Measurements from ENCODE around the gene SIGLEC11. TPM values are rescaled to one million over a fixed set of nuclear protein-coding genes. Genes with fewer than 3 reads are reported as not detected.
"Not testable (repeated sequence)": the region's sequence is repeated elsewhere in the genome, so short reads cannot be mapped to it uniquely, and the experiment has no call there.

Gene SIGLEC11
- total RNA-seq, result 1 to 10 TPM in 1 of 4 donors, under 1 TPM in 1, not detected in 2; 0.94 to 1.7 TPM

DNA sequence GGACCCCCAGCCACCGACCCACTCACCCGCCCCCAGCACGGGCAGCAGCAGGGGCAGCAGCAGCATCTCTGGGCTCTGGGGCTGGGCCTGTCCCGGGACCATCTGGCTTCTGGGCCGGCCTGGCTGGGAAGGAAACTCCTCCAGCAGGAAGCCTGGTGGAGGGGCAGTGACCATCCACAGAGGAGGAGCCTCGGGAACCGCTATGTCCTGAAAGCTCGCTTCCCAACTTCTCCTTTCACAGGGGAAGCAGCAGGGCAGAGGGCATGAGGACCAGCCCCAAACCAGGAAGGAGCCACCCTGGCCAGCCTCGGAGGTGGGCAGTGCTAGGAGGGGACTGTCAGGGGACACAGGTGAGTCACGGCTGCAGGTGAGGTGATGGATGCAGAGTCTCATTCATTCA, at the start of gene SIGLEC11:
SIGLEC11 (minus strand) TSS at position 193 of the 400 bp plus-strand sequence; CDS start at position 102, 91 bp downstream.
- DNase-seq, H3K4me3 ChIP-seq: not testable (repeated sequence)

GRCh38 chr19:50008532-50008931, 47.6 kb upstream of the SIGLEC11 start:
- peaks cover 0 to 10% (median 0%) of the 10 kb centered on the region in 4 donors for H3K4me1 ChIP-seq
- no peaks in the 10 kb centered on the region for H3K27me3 ChIP-seq
- peaks cover 0 to 91% (median 0%) of the 10 kb centered on the region in 3 donors for H3K36me3 ChIP-seq
- H3K9me3 ChIP-seq, result no peaks in the 10 kb centered on the region
- no peak overlapping the region for H3K27ac ChIP-seq
- no peak for TF ChIP-seq POLR2A (IDR thresholded peaks at IDR 0.05)
- no peak for TF ChIP-seq CTCF (IDR thresholded peaks at IDR 0.05)
- DNase-seq, result no peak
- H3K4me3 ChIP-seq, result no peak overlapping the region

More for the DNA sequence above, at the start of gene SIGLEC11:
- H3K4me1 ChIP-seq, H3K36me3 ChIP-seq, H3K9me3 ChIP-seq, H3K27ac ChIP-seq, H3K27me3 ChIP-seq: not testable (repeated sequence)

DNA sequence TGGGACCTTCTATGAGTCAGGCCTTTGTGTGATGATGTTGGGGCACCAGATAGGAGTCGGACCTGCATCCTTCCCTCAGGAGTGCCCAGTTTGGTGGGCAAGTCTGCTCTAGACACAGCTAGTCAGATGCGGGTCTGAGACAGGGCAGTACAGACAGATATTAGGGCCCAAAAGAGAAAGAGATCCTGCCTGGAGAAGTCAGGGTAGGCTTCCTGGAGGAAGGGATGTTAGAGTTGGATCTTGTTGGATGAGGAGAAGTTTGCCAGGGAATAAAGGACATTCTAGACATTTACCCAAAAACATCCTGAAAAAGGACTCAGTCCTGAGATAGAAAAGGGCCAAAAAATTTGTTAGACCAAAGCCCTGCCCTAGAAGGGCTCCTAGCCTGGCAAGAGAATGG, 47.0 kb upstream of the SIGLEC11 start:
- TF ChIP-seq POLR2A (IDR thresholded peaks at IDR 0.05) (no peak), CTCF (IDR thresholded peaks at IDR 0.05) (no peak)
- H3K4me1 ChIP-seq, result peaks cover 0 to 11% (median 0%) of the 10 kb centered on the region in 4 donors
- no peak for DNase-seq
- H3K27me3 ChIP-seq, result no peaks in the 10 kb centered on the region
- no peak overlapping the region for H3K4me3 ChIP-seq
- H3K9me3 ChIP-seq, result no peaks in the 10 kb centered on the region
- H3K36me3 ChIP-seq, result peaks cover 0 to 90% (median 0%) of the 10 kb centered on the region in 3 donors
- no peak overlapping the region for H3K27ac ChIP-seq

DNA sequence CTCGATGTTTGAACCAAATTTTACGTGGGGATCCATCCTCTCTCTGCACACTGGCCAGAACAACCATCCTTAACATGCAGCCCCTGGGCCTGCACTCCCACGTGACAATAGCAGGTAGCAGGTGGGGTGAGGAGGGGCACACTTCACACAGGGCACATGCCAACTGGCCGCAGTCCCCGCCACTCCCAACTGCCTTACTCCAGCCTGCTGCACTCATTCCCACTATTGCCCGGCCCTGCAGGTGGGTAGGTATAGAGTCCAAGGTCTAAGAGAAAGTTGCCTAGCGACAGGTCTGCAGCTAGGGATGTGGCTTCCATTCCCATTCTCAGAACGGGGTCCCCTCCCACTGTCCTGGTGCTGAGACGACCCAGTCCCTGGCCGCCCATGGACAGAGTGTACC, 46.2 kb upstream of the SIGLEC11 start:
- Histone ChIP-seq H3K4me3 (no peak overlapping the region), H3K4me1 (peaks cover 0 to 11% (median 0%) of the 10 kb centered on the region in 4 donors), H3K27me3 (no peaks in the 10 kb centered on the region), H3K9me3 (no peaks in the 10 kb centered on the region), H3K27ac (no peak overlapping the region), H3K36me3 (peaks cover 0 to 90% (median 0%) of the 10 kb centered on the region in 3 donors)
- TF ChIP-seq CTCF (IDR thresholded peaks at IDR 0.05) (no peak), POLR2A (IDR thresholded peaks at IDR 0.05) (no peak)
- no peak for DNase-seq

DNA sequence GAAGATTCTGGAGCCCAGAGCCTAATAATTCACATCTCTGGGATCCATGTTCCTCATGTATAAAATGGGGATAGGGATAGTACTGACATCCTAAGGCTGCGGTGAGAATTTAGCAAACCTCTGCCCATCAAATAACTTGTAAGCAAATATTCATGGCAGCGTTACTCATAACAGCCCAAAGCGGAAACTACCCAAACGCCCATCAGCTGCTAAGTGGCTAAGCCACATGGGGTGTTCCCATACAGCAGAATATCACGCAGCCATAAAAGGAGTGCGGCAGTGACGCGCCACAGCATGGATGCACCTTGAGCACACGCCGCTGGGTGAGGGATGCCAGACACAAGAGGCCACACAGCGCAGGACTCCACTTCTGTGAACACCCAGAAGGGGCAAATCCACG, 44.5 kb upstream of the SIGLEC11 start:
- H3K9me3 ChIP-seq, result no peaks in the 10 kb centered on the region

More for the DNA sequence above, 44.5 kb upstream of the SIGLEC11 start:
- H3K4me3 ChIP-seq, result no peak overlapping the region
- no peak for TF ChIP-seq CTCF (IDR thresholded peaks at IDR 0.05)
- TF ChIP-seq POLR2A (IDR thresholded peaks at IDR 0.05), result no peak
- no peak overlapping the region for H3K27ac ChIP-seq
- no peak for DNase-seq
- H3K36me3 ChIP-seq, result peaks cover 0 to 92% (median 0%) of the 10 kb centered on the region in 3 donors
- H3K4me1 ChIP-seq, result peaks cover 0 to 11% (median 0%) of the 10 kb centered on the region in 4 donors
- no peaks in the 10 kb centered on the region for H3K27me3 ChIP-seq
